SK-N-DZ (cell line): ENCODE results near the gene MLYCD.

ENCODE experiments used
- DNase-seq: peaks from one replicate; pipeline ENCODE4 v3.0.0-alpha.2; 2015; ENCODE audit warnings: low spot score

Gene MLYCD

DNA sequence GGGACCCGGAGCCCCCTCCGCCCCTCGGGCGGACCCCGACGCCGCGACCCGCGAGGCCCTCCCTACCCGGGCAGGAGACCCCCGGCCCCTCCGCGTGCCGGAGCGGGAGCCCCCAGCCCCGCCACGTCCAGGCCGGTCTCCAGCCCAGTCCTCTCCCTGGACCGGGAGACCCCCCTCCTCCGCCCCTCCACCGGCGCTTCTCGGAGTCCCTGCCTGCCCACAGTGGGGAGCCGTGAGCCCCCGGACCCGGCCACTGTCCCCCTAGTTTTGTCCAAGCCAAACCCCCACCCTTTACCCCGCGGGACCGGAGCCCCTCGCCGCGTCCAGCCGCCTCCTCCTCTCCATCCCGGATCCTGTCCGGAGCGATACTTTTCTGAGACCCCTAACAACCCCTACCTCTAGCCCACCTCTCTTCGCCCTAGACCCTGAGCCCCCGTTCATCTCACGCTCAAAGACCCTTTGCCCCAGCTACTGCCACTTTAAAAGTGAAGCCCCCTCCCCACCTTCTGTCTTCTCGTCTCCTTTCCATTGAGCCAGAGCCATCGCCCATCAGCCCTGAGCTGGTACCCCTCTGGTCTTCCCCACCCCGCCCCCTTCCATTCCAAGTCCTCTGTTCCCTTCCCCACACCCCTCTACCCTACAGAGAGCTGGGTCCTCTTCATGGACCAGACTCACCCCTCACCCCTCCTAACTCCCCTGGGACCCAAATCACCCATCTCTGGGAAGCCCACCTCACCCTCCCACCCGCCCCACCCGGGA is 70.2 kb downstream of the MLYCD start:
- DNase-seq, result no peak

GRCh38 chr16:83969771-83970429 is 71.0 kb downstream of the MLYCD start:
- DNase-seq, result no peak

DNA sequence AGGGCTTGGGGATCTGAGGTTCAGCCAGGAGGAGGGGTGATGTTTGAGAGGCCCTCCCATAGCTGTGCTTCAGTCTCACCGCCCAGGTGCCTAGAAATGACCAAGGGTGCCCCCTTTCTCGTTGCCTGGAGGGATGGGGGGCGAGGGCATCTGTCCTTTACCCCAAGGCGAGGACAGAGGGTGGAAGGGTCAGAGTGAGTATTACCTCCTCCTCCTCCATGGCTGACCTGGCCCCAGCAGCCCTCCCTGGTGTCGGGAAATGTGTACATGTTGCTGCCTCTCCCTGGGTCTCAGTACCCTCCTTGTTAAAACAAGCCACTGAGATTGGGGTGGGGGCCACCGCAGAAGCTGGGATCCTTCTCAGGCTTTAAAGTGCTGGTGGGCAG is 71.5 kb downstream of the MLYCD start:
- DNase-seq, result no peak

GRCh38 chr16:83971165-83972130 is 72.5 kb downstream of the MLYCD start:
- DNase-seq, result no peak

GRCh38 chr16:83972256-83973008 is 73.5 kb downstream of the MLYCD start:
- DNase-seq, result no peak

DNA sequence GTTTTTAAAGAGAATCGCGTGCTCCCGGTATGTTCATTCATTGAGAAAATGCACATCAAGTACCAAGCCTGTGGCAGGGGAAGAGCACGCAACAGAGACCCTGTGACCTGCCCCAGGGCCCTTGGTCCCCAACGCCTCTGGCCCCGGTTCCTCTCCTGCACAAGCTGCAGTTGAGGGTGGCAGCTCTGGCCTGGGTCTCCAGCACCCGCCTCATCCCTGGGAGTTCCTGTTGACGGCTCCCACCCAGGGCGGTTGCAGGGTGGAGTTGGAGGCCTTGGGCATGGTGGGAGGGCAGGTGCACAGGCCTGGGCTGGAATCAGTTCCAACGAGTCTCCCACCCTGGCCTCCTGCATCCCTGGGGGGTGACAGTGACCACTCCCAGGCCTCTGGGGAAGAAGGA is 74.2 kb downstream of the MLYCD start:
- no peak for DNase-seq

DNA sequence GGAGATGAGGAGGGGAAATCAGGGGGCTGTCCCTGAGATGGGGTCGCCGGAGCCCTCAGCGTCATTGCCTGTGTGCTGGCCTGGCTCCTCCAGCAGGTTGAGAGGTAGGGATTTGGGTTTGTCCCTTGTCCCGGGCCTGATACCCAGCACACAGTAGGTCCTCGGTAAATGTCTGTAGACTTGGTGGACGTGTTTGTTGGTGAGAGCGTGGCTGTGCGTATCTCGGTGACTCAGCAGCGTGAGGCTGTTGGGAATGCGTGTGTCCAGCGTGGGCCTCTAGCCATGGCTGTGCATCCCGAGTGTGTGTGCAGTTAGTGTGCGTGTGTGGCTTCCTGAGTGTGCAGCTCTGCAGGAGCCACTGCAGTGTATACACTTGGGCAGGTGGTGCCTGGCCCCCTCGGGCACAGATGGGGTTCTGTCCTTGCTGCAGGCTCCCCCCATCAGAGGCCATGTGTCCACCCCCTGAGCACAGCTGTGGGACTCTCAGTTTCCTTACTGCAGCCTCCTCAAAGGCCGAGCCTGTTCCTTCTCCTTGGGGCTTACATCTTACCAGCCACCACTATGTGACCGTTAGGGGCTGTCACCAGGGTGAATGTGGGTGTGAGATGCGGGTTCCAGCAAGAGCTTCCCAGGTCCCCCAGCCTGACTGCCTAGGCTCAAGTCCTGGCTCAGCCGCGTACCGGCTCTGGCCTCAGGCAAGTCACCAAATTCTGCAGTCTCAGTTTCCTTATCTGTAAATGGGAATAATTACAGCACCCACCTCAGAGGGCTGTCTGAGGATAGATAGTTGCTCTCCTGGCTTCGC is 74.9 kb downstream of the MLYCD start:
- no peak for DNase-seq

- DNase-seq, result no peak
Observed at GRCh38 chr16:83974475-83974874, 75.6 kb downstream of the MLYCD start.

DNA sequence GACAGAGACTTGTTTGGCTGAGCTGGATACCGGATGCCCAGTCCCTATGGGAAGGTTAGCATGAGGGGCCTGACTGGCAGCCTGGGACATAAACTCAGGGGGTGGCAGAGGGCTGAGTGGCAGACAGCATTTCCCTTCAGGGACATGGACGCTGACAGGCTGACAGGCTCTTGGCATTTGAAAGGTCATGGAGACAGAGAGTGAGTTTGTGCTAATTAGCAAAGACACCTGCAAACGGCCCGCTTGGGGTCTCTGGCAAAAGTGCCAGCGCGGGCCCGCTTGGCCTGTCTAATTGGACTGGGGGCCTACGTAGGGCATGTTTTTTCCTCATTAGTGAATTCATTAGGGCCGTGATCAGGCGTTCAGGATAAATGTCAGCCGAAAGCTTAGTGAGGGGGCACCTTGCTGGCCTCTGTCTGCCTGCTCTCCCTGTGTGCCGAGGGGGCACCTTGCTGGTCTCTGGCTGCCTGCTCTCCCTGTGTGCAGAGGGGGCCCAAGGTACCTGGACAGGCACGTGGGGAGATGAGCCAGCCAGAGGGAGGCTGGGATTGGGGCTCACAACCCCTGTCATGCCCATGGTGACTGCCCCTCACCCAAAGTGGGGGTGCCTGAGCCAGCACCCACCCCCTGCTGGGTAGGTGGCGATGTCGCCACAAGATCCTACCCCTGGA is 76.8 kb downstream of the MLYCD start:
- DNase-seq, result no peak
